ENCODE results near the gene P3H2. TPM values are rescaled to one million over a fixed set of nuclear protein-coding genes. Genes with fewer than 3 reads are reported as not detected.
A peak's percentile ranks its signal among the peaks of the same experiment; 100 is the strongest.

Gene P3H2
- total and polyA plus RNA-seq, 2 experiments from 2014 or later = 8.2 to 24.2 TPM

DNA sequence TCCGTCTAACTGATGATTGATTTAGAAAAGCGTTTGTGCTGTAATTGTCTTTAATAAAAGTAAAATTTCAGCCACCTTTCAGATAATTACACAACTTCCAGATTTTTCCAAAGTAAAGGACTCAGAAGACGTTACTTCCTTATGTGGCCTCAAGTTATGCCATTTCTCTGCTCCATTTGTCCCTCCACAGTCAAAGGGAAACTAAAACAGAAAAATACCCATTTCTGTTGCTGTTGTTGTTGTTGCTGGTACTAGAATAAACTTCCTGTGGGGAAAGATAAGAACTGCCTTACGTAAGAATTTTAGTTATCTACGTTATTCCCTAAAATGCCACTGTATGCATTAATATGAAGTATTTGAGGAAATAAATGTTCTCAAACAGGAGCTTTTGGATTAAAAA, 153.9 kb downstream of the P3H2 start (continued):
- TF ChIP-seq REST (IDR thresholded peaks at IDR 0.05; ENCODE audit: unreplicated experiment) (no peak), ZNF331 (CRISPR knock-in tag; IDR thresholded peaks at IDR 0.05; ENCODE audit: low read depth) (no peak), EZH2phosphoT487 (IDR thresholded peaks at IDR 0.05; ENCODE audit: unreplicated experiment) (no peak), JUNB (IDR thresholded peaks at IDR 0.05; ENCODE audit: unreplicated experiment) (no peak), CTCF (conservative IDR thresholded peaks at IDR 0.05; ENCODE audit: low read depth in 2 of 2) (no peak)

- DNase-seq (ENCODE audit: low spot score) (no peak), ATAC-seq (no peak)
- Histone ChIP-seq H4K20me1 (replicated peaks; ENCODE audit: insufficient read depth) (no peaks in the 10 kb centered on the region), H3K4me3 (no peak overlapping the region), H3F3A (replicated peaks; ENCODE audit: low read depth) (no peaks in the 10 kb centered on the region), H3K9me2 (ENCODE audit: insufficient read depth) (peaks cover 4% of the 10 kb centered on the region; the same call in 1 of the 2 replicates), H3K27me3 (ENCODE audit: insufficient read depth) (no peaks in the 10 kb centered on the region), H3K4me2 (no peak overlapping the region), H3K36me3 (ENCODE audit: insufficient read depth) (no peaks in the 10 kb centered on the region), H3K4me1 (ENCODE audit: insufficient read depth) (peaks cover 8% of the 10 kb centered on the region; the same call in 1 of the 2 replicates), H3K27ac (ENCODE audit: low read depth) (no peak overlapping the region), H3K79me2 (replicated peaks; ENCODE audit: insufficient read depth) (no peaks in the 10 kb centered on the region), H2AFZ (no peak overlapping the region)
- peaks cover 8% of the 10 kb centered on the region for H3K27me3 Mint-ChIP-seq (ENCODE audit: insufficient read depth, low read depth, poor library complexity)
- peak overlapping the region; percentile 19 for H3K27ac Mint-ChIP-seq
- no peaks in the 10 kb centered on the region; the same call in 2 of the 3 replicates for H3K9me3 Mint-ChIP-seq
- peaks cover 22% of the 10 kb centered on the region for H3K4me1 Mint-ChIP-seq
- TF ChIP-seq JUNB (IDR thresholded peaks at IDR 0.05; ENCODE audit: unreplicated experiment) = no peak
- peak; percentile 45 for TF ChIP-seq REST (IDR thresholded peaks at IDR 0.05; ENCODE audit: unreplicated experiment)
- TF ChIP-seq EZH2phosphoT487 (IDR thresholded peaks at IDR 0.05; ENCODE audit: unreplicated experiment) = no peak
- peaks cover 31% of the 10 kb centered on the region for H3K36me3 Mint-ChIP-seq (ENCODE audit: low read depth)
- no peak overlapping the region for H3K4me3 Mint-ChIP-seq
Measured at GRCh38 chr3:189964623-189965332, 155.9 kb downstream of the P3H2 start.

Measured in GM23338 (cell line).